SK-N-SH treated with all-trans-retinoic acid at 6 μM for 48 hours (cell line): Measurements from ENCODE around the gene CYP26C1.

Experiments
- ATAC-seq: fragments of 200-7000 bp; cut with Tn5 transposase; 3 replicates; pipeline ENCODE4 v1.9.1; 2020; ENCODE audit warnings: mild to moderate bottlenecking, moderate library complexity
- ARNTL ChIP-seq: fragments of 450-650 bp; formaldehyde crosslinking; IDR thresholded peaks from 2 replicates; pipeline ENCODE4 v1.5.0; 2020; ENCODE audit warnings: low read depth, mild to moderate bottlenecking, moderate library complexity, borderline replicate concordance
- BACH2 ChIP-seq: fragments of 250-450 bp; sonication (Bioruptor Pico); IDR thresholded peaks from 2 replicates; pipeline ENCODE4 v1.9.0; 2021; ENCODE audit warnings: mild to moderate bottlenecking, borderline replicate concordance
- CSDC2 ChIP-seq: fragments of 250-450 bp; sonication (Bioruptor Pico); IDR thresholded peaks from 2 replicates; pipeline ENCODE4 v1.5.0; 2020; ENCODE audit warnings: mild to moderate bottlenecking, moderate library complexity
- ESRRG ChIP-seq: fragments of 250-450 bp; sonication (Bioruptor Pico); IDR thresholded peaks from 2 replicates; pipeline ENCODE4 v1.6.1; 2021; ENCODE audit warnings: mild to moderate bottlenecking
- GLIS3 ChIP-seq: fragments of 250-450 bp; sonication (Bioruptor Pico); IDR thresholded peaks from 2 replicates; pipeline ENCODE4 v1.5.0; 2020; ENCODE audit warnings: mild to moderate bottlenecking, moderate library complexity
- ISL1 ChIP-seq: fragments of 250-450 bp; sonication (Bioruptor Pico); IDR thresholded peaks from 2 replicates; pipeline ENCODE4 v2.1.2; 2022; ENCODE audit warnings: mild to moderate bottlenecking, moderate library complexity
- OSR1 ChIP-seq: fragments of 250-450 bp; sonication (Bioruptor Pico); IDR thresholded peaks from 2 replicates; pipeline ENCODE4 v1.8.0; 2022; ENCODE audit warnings: moderate library complexity, mild to moderate bottlenecking, inconsistent platforms
- PPARA ChIP-seq: fragments of 250-450 bp; sonication (Bioruptor Pico); IDR thresholded peaks from 2 replicates; pipeline ENCODE4 v1.5.0; 2020; ENCODE audit warnings: mild to moderate bottlenecking, borderline replicate concordance
- RARB ChIP-seq: fragments of 250-450 bp; sonication (Bioruptor Pico); IDR thresholded peaks from 2 replicates; pipeline ENCODE4 v1.8.0; 2021; ENCODE audit warnings: mild to moderate bottlenecking, moderate library complexity
- SNAI2 ChIP-seq: fragments of 250-450 bp; sonication (Bioruptor Pico); IDR thresholded peaks from 2 replicates; pipeline ENCODE4 v1.5.0; 2020; ENCODE audit warnings: mild to moderate bottlenecking, moderate library complexity
- TCF4 ChIP-seq: fragments of 250-450 bp; sonication (Bioruptor Pico); IDR thresholded peaks from 2 replicates; pipeline ENCODE4 v1.8.0; 2021; ENCODE audit warnings: mild to moderate bottlenecking, moderate library complexity, borderline replicate concordance
- TOX ChIP-seq: fragments of 250-450 bp; sonication (Bioruptor Pico); IDR thresholded peaks from 2 replicates; pipeline ENCODE4 v1.8.0; 2021; ENCODE audit warnings: mild to moderate bottlenecking, moderate library complexity, borderline replicate concordance
- ZC3H10 ChIP-seq: fragments of 250-450 bp; sonication (Bioruptor Pico); IDR thresholded peaks from 2 replicates; pipeline ENCODE4 v1.5.1; 2021; ENCODE audit warnings: mild to moderate bottlenecking, moderate library complexity
- ZFP3 ChIP-seq: fragments of 250-450 bp; sonication (Bioruptor Pico); IDR thresholded peaks from 2 replicates; pipeline ENCODE4 v1.5.0; 2020; ENCODE audit warnings: mild to moderate bottlenecking, moderate library complexity
- ZFP30 ChIP-seq: fragments of 450-650 bp; formaldehyde crosslinking; IDR thresholded peaks from 2 replicates; pipeline ENCODE4 v1.5.0; 2022; ENCODE audit warnings: mild to moderate bottlenecking, moderate library complexity
- ZNF565 ChIP-seq: fragments of 450-650 bp; formaldehyde crosslinking; conservative IDR thresholded peaks from 2 replicates; pipeline ENCODE4 v1.5.0; 2020; ENCODE audit warnings: low read depth, mild to moderate bottlenecking, moderate library complexity
- ZNF70 ChIP-seq: fragments of 450-650 bp; formaldehyde crosslinking; IDR thresholded peaks from 2 replicates; pipeline ENCODE4 v1.5.0; 2020; ENCODE audit warnings: mild to moderate bottlenecking, moderate library complexity
- ZNF8 ChIP-seq: fragments of 450-650 bp; formaldehyde crosslinking; IDR thresholded peaks from 2 replicates; pipeline ENCODE4 v1.5.0; 2020; ENCODE audit warnings: mild to moderate bottlenecking, moderate library complexity
- TF ChIP-seq, protein P1 (sequence below): fragments of 250-450 bp; sonication (Bioruptor Pico); IDR thresholded peaks from 2 replicates; pipeline ENCODE4 v1.5.0; 2020; ENCODE audit warnings: mild to moderate bottlenecking, moderate library complexity
- TF ChIP-seq, protein P2 (sequence below): fragments of 250-450 bp; sonication (Bioruptor Pico); IDR thresholded peaks from 2 replicates; pipeline ENCODE4 v1.8.0; 2021; ENCODE audit warnings: low read depth, mild to moderate bottlenecking, moderate library complexity, borderline replicate concordance
- TF ChIP-seq, protein P3 (sequence below): fragments of 250-450 bp; sonication (Bioruptor Pico); IDR thresholded peaks from 2 replicates; pipeline ENCODE4 v1.5.1; 2020; ENCODE audit warnings: low read depth, mild to moderate bottlenecking, moderate library complexity
- TF ChIP-seq, protein P4 (sequence below): fragments of 250-450 bp; sonication (Bioruptor Pico); IDR thresholded peaks from 2 replicates; pipeline ENCODE4 v1.8.0; 2020; ENCODE audit warnings: mild to moderate bottlenecking, moderate library complexity, borderline replicate concordance
- TF ChIP-seq, protein P5 (sequence below): fragments of 250-450 bp; sonication (Bioruptor Pico); IDR thresholded peaks from 2 replicates; pipeline ENCODE4 v1.5.1; 2021; ENCODE audit warnings: mild to moderate bottlenecking, moderate library complexity

CYP26C1 gene

DNA sequence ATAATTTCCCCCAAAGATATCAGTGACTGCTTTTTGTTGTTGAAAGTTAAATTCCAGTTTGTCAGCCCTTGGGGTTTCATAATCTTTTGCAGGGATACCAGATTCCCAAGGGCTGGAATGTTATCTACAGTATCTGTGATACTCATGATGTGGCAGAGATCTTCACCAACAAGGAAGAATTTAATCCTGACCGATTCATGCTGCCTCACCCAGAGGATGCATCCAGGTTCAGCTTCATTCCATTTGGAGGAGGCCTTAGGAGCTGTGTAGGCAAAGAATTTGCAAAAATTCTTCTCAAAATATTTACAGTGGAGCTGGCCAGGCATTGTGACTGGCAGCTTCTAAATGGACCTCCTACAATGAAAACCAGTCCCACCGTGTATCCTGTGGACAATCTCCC is 16.3 kb downstream of the CYP26C1 start (continued):
- TF ChIP-seq, protein P1, sequence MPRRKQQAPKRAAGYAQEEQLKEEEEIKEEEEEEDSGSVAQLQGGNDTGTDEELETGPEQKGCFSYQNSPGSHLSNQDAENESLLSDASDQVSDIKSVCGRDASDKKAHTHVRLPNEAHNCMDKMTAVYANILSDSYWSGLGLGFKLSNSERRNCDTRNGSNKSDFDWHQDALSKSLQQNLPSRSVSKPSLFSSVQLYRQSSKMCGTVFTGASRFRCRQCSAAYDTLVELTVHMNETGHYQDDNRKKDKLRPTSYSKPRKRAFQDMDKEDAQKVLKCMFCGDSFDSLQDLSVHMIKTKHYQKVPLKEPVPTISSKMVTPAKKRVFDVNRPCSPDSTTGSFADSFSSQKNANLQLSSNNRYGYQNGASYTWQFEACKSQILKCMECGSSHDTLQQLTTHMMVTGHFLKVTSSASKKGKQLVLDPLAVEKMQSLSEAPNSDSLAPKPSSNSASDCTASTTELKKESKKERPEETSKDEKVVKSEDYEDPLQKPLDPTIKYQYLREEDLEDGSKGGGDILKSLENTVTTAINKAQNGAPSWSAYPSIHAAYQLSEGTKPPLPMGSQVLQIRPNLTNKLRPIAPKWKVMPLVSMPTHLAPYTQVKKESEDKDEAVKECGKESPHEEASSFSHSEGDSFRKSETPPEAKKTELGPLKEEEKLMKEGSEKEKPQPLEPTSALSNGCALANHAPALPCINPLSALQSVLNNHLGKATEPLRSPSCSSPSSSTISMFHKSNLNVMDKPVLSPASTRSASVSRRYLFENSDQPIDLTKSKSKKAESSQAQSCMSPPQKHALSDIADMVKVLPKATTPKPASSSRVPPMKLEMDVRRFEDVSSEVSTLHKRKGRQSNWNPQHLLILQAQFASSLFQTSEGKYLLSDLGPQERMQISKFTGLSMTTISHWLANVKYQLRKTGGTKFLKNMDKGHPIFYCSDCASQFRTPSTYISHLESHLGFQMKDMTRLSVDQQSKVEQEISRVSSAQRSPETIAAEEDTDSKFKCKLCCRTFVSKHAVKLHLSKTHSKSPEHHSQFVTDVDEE (CRISPR knock-in tag): no peak
- TF ChIP-seq TOX (CRISPR knock-in tag) (no peak), BACH2 (no peak), ZFP3 (CRISPR knock-in tag) (no peak), ARNTL (CRISPR knock-in tag) (no peak)

DNA sequence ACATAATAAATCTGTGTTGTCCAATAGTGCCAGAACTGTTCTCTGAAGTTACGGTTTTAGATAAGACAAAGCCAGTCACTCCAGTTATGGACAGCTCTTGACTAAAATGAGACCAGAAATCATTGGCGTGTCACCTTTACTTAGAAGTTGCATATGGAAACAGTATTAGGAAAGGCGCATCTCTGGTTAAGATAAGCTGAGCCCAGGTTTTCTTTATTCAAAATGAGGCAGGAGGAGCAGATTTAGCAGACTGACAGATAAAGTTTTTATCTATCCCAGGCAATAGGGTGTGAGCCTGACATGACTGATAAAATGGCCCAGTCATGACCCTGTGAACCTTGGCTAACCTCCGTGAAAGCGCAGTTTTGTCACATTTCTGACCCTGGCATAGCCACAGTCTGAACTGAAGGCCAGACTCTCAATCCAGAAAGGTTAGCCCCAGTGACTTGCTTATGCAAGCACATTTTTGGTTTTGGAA is 17.3 kb downstream of the CYP26C1 start:
- ATAC-seq: no peak
- TF ChIP-seq ZNF8 (CRISPR knock-in tag) (no peak), GLIS3 (CRISPR knock-in tag) (peak; percentile 77; the same call in 1 of the 2 replicates), BACH2 (no peak), ARNTL (CRISPR knock-in tag) (no peak), RARB (no peak), ZC3H10 (CRISPR knock-in tag) (no peak), PPARA (CRISPR knock-in tag) (peak; percentile 27; the same call in 1 of the 2 replicates), ZNF70 (CRISPR knock-in tag) (no peak), ESRRG (CRISPR knock-in tag) (no peak), TOX (CRISPR knock-in tag) (no peak), SNAI2 (CRISPR knock-in tag) (no peak), ZNF565 (no peak), ZFP3 (CRISPR knock-in tag) (no peak), ISL1 (CRISPR knock-in tag) (no peak), CSDC2 (no peak), ZFP30 (CRISPR knock-in tag) (peak; percentile 39; the same call in 1 of the 2 replicates), OSR1 (CRISPR knock-in tag) (no peak), TCF4 (CRISPR knock-in tag) (peak; percentile 28; the same call in 1 of the 2 replicates)
- TF ChIP-seq, protein P2, sequence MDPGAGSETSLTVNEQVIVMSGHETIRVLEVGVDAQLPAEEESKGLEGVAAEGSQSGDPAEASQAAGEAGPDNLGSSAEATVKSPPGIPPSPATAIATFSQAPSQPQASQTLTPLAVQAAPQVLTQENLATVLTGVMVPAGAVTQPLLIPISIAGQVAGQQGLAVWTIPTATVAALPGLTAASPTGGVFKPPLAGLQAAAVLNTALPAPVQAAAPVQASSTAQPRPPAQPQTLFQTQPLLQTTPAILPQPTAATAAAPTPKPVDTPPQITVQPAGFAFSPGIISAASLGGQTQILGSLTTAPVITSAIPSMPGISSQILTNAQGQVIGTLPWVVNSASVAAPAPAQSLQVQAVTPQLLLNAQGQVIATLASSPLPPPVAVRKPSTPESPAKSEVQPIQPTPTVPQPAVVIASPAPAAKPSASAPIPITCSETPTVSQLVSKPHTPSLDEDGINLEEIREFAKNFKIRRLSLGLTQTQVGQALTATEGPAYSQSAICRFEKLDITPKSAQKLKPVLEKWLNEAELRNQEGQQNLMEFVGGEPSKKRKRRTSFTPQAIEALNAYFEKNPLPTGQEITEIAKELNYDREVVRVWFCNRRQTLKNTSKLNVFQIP (CRISPR knock-in tag): no peak
- TF ChIP-seq, protein P3, sequence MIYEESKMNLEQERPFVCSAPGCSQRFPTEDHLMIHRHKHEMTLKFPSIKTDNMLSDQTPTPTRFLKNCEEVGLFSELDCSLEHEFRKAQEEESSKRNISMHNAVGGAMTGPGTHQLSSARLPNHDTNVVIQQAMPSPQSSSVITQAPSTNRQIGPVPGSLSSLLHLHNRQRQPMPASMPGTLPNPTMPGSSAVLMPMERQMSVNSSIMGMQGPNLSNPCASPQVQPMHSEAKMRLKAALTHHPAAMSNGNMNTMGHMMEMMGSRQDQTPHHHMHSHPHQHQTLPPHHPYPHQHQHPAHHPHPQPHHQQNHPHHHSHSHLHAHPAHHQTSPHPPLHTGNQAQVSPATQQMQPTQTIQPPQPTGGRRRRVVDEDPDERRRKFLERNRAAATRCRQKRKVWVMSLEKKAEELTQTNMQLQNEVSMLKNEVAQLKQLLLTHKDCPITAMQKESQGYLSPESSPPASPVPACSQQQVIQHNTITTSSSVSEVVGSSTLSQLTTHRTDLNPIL: no peak
- TF ChIP-seq, protein P4, sequence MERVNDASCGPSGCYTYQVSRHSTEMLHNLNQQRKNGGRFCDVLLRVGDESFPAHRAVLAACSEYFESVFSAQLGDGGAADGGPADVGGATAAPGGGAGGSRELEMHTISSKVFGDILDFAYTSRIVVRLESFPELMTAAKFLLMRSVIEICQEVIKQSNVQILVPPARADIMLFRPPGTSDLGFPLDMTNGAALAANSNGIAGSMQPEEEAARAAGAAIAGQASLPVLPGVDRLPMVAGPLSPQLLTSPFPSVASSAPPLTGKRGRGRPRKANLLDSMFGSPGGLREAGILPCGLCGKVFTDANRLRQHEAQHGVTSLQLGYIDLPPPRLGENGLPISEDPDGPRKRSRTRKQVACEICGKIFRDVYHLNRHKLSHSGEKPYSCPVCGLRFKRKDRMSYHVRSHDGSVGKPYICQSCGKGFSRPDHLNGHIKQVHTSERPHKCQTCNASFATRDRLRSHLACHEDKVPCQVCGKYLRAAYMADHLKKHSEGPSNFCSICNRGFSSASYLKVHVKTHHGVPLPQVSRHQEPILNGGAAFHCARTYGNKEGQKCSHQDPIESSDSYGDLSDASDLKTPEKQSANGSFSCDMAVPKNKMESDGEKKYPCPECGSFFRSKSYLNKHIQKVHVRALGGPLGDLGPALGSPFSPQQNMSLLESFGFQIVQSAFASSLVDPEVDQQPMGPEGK (CRISPR knock-in tag): no peak
- TF ChIP-seq, protein P5, sequence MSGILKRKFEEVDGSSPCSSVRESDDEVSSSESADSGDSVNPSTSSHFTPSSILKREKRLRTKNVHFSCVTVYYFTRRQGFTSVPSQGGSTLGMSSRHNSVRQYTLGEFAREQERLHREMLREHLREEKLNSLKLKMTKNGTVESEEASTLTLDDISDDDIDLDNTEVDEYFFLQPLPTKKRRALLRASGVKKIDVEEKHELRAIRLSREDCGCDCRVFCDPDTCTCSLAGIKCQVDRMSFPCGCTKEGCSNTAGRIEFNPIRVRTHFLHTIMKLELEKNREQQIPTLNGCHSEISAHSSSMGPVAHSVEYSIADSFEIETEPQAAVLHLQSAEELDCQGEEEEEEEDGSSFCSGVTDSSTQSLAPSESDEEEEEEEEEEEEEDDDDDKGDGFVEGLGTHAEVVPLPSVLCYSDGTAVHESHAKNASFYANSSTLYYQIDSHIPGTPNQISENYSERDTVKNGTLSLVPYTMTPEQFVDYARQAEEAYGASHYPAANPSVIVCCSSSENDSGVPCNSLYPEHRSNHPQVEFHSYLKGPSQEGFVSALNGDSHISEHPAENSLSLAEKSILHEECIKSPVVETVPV (CRISPR knock-in tag): no peak
- TF ChIP-seq, protein P1 (CRISPR knock-in tag): no peak
